Endothelial cell of umbilical vein (primary cell): ENCODE results near the gene EPS8L2. TPM values are rescaled to one million over a fixed set of nuclear protein-coding genes. Genes with fewer than 3 reads are reported as not detected.

Experiments
- BruUV-seq: library from RNA; stranded (reverse); fragments of 400-500 nt; replicated peaks from 2 replicates; lab custom pipeline; 2021; lab: Mats Ljungman, UMichigan
- CTCF ChIA-PET: fragments of 300-600, 350-600 bp; sonication (Branson Sonifier 250); formaldehyde crosslinking; loops from one replicate; lab custom pipeline; 2021; ENCODE audit warnings: antibody characterized with exemption, inconsistent platforms; lab: Charles Lee
- POLR2A ChIA-PET: fragments of 300-600, 350-600 bp; sonication (Branson Sonifier 250); formaldehyde crosslinking; loops from one replicate; lab custom pipeline; 2021; ENCODE audit warnings: antibody characterized with exemption, inconsistent platforms; lab: Charles Lee
- DNase-seq: peaks from one replicate; pipeline ENCODE4 v3.0.0-alpha.2; 2011; ENCODE audit warnings: low read depth, low spot score
- FAIRE-seq: peaks from 2 replicates; lab custom pipeline; 2011; peaks lifted over from hg19 to GRCh38; lab: Jason Lieb, UNC
- H2AFZ ChIP-seq: 2 replicates; pipeline ENCODE4 v1.6.0; 2012; ENCODE audit warnings: low read depth, low read length, control low read depth, inconsistent platforms
- H3K27ac ChIP-seq: 2 replicates; pipeline ENCODE4 v1.5.1; 2011; ENCODE audit warnings: low read depth, mild to moderate bottlenecking, control low read depth, low read length, moderate library complexity; ENCODE audit not compliant: insufficient read depth
- H3K27me3 ChIP-seq, 2 experiments: 2 replicates each; pipeline versions ENCODE4 v1.6.0 to v1.6.1; 2011; ENCODE audit warnings: low read length in 2 of 2, mixed read lengths in 1 of 2; ENCODE audit not compliant: control insufficient read depth in 2 of 2, insufficient read depth in 2 of 2
- H3K36me3 ChIP-seq, 2 experiments: 2 replicates in 1 of 2; 3 replicates in 1 of 2; pipeline ENCODE4 v1.5.1; 2011; ENCODE audit warnings: low read length in 2 of 2, mild to moderate bottlenecking in 1 of 2, moderate library complexity in 1 of 2; ENCODE audit not compliant: control insufficient read depth in 2 of 2, insufficient read depth in 2 of 2; ENCODE audit errors: extremely low read depth in 1 of 2
- H3K4me1 ChIP-seq: 3 replicates; pipeline ENCODE4 v1.5.1; 2011; ENCODE audit warnings: mild to moderate bottlenecking, low read length; ENCODE audit not compliant: control insufficient read depth, insufficient read depth; ENCODE audit errors: extremely low read depth
- H3K4me2 ChIP-seq: 2 replicates; pipeline ENCODE4 v1.6.1; 2011; ENCODE audit warnings: low read length, control low read depth, mixed read lengths; ENCODE audit not compliant: insufficient read depth
- H3K4me3 ChIP-seq, 3 experiments: fragments of 200-600 bp in 1 of 3; sonication (generic), shearing (Covaris generic) in 1 of 3; replicated peaks in 1 of 3; 2 replicates each; pipeline ENCODE4 v1.5.1; 2011 to 2016; ENCODE audit warnings: control low read depth in 3 of 3, low read length in 3 of 3, mild to moderate bottlenecking in 2 of 3, inconsistent platforms in 1 of 3, low read depth in 1 of 3, moderate library complexity in 1 of 3; ENCODE audit not compliant: insufficient read depth in 1 of 3
- H3K79me2 ChIP-seq: 2 replicates; pipeline ENCODE4 v1.6.0; 2012; ENCODE audit warnings: low read length, inconsistent platforms; ENCODE audit not compliant: control insufficient read depth, insufficient read depth
- H3K9ac ChIP-seq: replicated peaks from 2 replicates; pipeline ENCODE3; 2011; ENCODE audit warnings: low read length, control low read depth; ENCODE audit not compliant: insufficient read depth; ENCODE audit errors: extremely low read depth
- H3K9me1 ChIP-seq: replicated peaks from 3 replicates; pipeline ENCODE4 v1.6.0; 2011; ENCODE audit warnings: mild to moderate bottlenecking, low read length; ENCODE audit not compliant: control insufficient read depth, insufficient read depth; ENCODE audit errors: extremely low read depth
- H3K9me3 ChIP-seq: replicated peaks from 2 replicates; pipeline ENCODE4 v1.5.1; 2012; ENCODE audit warnings: low read length, inconsistent platforms; ENCODE audit not compliant: control insufficient read depth, insufficient read depth
- H4K20me1 ChIP-seq: replicated peaks from 2 replicates; pipeline ENCODE3; 2011; ENCODE audit warnings: mild to moderate bottlenecking, low read length; ENCODE audit not compliant: control insufficient read depth, insufficient read depth; ENCODE audit errors: extremely low read depth
- EZH2 ChIP-seq: IDR thresholded peaks from 2 replicates; pipeline ENCODE4 v1.6.1; 2012; ENCODE audit warnings: borderline replicate concordance, low read depth, mild to moderate bottlenecking, moderate library complexity, low read length, inconsistent platforms; ENCODE audit not compliant: severe bottlenecking
- FOS ChIP-seq: IDR thresholded peaks from 2 replicates; pipeline ENCODE4 v1.6.1; 2011; ENCODE audit warnings: mild to moderate bottlenecking, low read length, moderate library complexity, borderline replicate concordance; ENCODE audit not compliant: insufficient read depth
- GATA2 ChIP-seq: IDR thresholded peaks from 2 replicates; pipeline ENCODE4 v1.7.0; 2011; ENCODE audit warnings: low read depth, mild to moderate bottlenecking, moderate library complexity, mixed read lengths, low read length; ENCODE audit not compliant: insufficient read length, insufficient read depth
- JUN ChIP-seq: IDR thresholded peaks from 2 replicates; pipeline ENCODE4 v1.6.1; 2011; ENCODE audit warnings: borderline replicate concordance, low read depth; ENCODE audit not compliant: insufficient read length, insufficient read depth
- MYC ChIP-seq: IDR thresholded peaks from one replicate; pipeline ENCODE4 v1.6.1; 2011; ENCODE audit warnings: mild to moderate bottlenecking, low read depth, low read length
- POLR2A ChIP-seq: IDR thresholded peaks from 2 replicates; pipeline ENCODE4 v1.6.1; 2012; ENCODE audit warnings: low read depth, mild to moderate bottlenecking, control low read depth, low read length
- POLR2AphosphoS5 ChIP-seq: IDR thresholded peaks from 2 replicates; pipeline ENCODE4 v1.6.1; 2012; ENCODE audit warnings: low read depth, mild to moderate bottlenecking, control low read depth, low read length, moderate library complexity; ENCODE audit not compliant: insufficient read depth
- dilution Hi-C: fragments of 300-500 bp; cut with MboI; formaldehyde crosslinking; loops from one replicate; pipeline ENCODE4 v1.15.0; 2019; ENCODE audit warnings: low sequenced_read_pairs; ENCODE audit not compliant: extremely low pct_ligation_motif_present
- intact Hi-C: fragments of 100-400 bp; cut with micrococcal nuclease; formaldehyde crosslinking; loops from one replicate; pipeline ENCODE4 v1.10.0; 2022
- polyA plus RNA-seq, 4 experiments: library from polyadenylated mRNA; depleted of rRNA in 3 of 4; stranded (reverse) in 3 of 4; unstranded in 1 of 4; fragments of >200 nt; gene quantifications; 2 replicates each; pipeline versions ENCODE4 v1.2.1 to v1.2.3, GENCODE V29; 2011 to 2012; ENCODE audit warnings: missing spikeins in 1 of 4
- total RNA-seq: library from RNA; stranded (reverse); gene quantifications from 2 replicates; pipeline ENCODE4 v1.2.3, GENCODE V29; 2021
- TF ChIP-seq, protein P1 (sequence below): IDR thresholded peaks from 2 replicates; pipeline ENCODE4 v1.6.1; 2011; ENCODE audit not compliant: insufficient read depth, insufficient read length
- TF ChIP-seq, protein P2 (sequence below), 2 donors: IDR thresholded peaks; 1 replicate in 1 of 2; 2 replicates in 1 of 2; pipeline ENCODE4 v1.5.1; 2011; ENCODE audit warnings: low read length in 2 of 2, mild to moderate bottlenecking in 2 of 2, moderate library complexity in 2 of 2, control low read depth in 1 of 2, inconsistent platforms in 1 of 2, low read depth in 1 of 2; ENCODE audit not compliant: insufficient read depth in 1 of 2; ENCODE audit errors: extremely low read depth in 1 of 2

Gene EPS8L2
- total and polyA plus RNA-seq, 2 donors (not counting 3 experiments of a cell fraction or from before 2014, with no cell fraction given): 5.2 to 12.5 TPM

DNA sequence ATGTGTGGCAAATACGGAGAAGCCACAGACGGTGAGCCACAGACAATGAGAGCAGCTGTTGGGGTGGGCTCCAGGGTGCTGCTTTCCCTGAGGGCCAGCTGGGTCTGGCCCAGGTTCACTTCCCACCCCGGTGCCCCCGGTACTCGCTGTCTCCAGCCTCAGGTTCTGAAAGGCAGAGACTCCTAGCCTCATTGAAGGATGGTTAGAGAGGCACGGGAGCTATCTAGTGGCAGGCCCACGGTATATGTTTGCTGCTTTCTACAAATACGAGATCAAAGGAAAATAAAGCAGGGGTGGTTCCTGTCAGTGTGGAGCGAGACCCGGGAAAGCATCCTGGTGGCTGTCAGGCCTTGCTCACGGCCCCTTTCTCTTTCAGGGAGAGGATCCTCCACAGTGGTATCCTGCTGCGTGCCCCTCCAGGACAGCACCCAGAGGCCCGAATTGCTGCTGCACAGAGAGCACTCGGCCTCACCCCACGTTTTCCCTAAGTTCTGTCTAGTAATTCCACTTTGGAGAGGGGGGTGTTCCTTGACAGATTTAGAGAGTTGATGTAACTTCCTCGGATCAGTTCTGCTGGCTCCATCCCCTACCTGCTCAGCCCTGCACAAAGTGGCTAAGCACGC is 7.4 kb upstream of the EPS8L2 start:
- POLR2A ChIA-PET: interaction anchor here (0.6 kb wide), 1 partner anchor 22 kb away, joined by 5 read pairs; no protein-coding TSS in a partner anchor
- Histone ChIP-seq H3K27me3 (no peaks in the 10 kb centered on the region), H3K9me3 (no peaks in the 10 kb centered on the region), H4K20me1 (no peaks in the 10 kb centered on the region), H3K27ac (no peak overlapping the region), H3K4me2 (no peak overlapping the region), H3K4me3 (no peak overlapping the region), H3K9ac (no peak overlapping the region), H3K36me3 (no peaks in the 10 kb centered on the region), H3K79me2 (peaks cover 30% of the 10 kb centered on the region), H2AFZ (no peak overlapping the region), H3K9me1 (no peaks in the 10 kb centered on the region), H3K4me1 (peaks cover 7% of the 10 kb centered on the region)
- intact Hi-C loops: loop anchor here (5.0 kb wide), 1 partner anchor 161 kb away; the partner anchor contains the start of genes HRAS and LRRC56
- TF ChIP-seq EZH2 (no peak), POLR2A (no peak), FOS (no peak), POLR2AphosphoS5 (no peak), GATA2 (no peak), JUN (no peak), MYC (no peak)
- TF ChIP-seq, protein P1, sequence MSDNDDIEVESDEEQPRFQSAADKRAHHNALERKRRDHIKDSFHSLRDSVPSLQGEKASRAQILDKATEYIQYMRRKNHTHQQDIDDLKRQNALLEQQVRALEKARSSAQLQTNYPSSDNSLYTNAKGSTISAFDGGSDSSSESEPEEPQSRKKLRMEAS: no peak
- TF ChIP-seq, protein P2, sequence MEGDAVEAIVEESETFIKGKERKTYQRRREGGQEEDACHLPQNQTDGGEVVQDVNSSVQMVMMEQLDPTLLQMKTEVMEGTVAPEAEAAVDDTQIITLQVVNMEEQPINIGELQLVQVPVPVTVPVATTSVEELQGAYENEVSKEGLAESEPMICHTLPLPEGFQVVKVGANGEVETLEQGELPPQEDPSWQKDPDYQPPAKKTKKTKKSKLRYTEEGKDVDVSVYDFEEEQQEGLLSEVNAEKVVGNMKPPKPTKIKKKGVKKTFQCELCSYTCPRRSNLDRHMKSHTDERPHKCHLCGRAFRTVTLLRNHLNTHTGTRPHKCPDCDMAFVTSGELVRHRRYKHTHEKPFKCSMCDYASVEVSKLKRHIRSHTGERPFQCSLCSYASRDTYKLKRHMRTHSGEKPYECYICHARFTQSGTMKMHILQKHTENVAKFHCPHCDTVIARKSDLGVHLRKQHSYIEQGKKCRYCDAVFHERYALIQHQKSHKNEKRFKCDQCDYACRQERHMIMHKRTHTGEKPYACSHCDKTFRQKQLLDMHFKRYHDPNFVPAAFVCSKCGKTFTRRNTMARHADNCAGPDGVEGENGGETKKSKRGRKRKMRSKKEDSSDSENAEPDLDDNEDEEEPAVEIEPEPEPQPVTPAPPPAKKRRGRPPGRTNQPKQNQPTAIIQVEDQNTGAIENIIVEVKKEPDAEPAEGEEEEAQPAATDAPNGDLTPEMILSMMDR (IDR thresholded peaks at IDR 0.05; ENCODE audit: extremely low read depth in 1 of 2, insufficient read depth in 1 of 2, low read depth in 1 of 2, low read length in 2 of 2): no peak
- FAIRE-seq (no peak), DNase-seq (no peak)
- CTCF ChIA-PET: interaction anchor here (4.0 to 4.2 kb wide), 2 partner anchors 25 to 29 kb away, joined by 26 to 36 read pairs; no protein-coding TSS in a partner anchor
- BruUV-seq: no TSS peak
- dilution Hi-C loops: no loop called here
